ENCODE results near the gene KDM4B. TPM values are rescaled to one million over a fixed set of nuclear protein-coding genes. Genes with fewer than 3 reads are reported as not detected.

KDM4B gene
- total and polyA plus RNA-seq, 7 donors, result 9.3 to 45.9 (median 29.5) TPM

GRCh38 chr19:5070331-5070730 is 101.4 kb downstream of the KDM4B start:
- intact Hi-C loops (cut with DNase I), result no loop called here
- TF ChIP-seq CTCF (IDR thresholded peaks at IDR 0.05), result no peak
- DNase-seq (no peak), ATAC-seq (no peak)
- no peak overlapping the region for H3K27ac ChIP-seq
- peaks cover 0 to 12% of the 10 kb centered on the region in 2 donors for H3K36me3 ChIP-seq (ENCODE audit: insufficient read depth in 1 of 2, low read depth in 1 of 2)
- WGBS, 3 donors, result 96% methylated on average over 17 of the region's 17 CpGs
- no peak overlapping the region for H3K4me3 ChIP-seq
- H3K4me1 ChIP-seq, result no peaks in the 10 kb centered on the region
- H3K9me3 ChIP-seq, result no peaks in the 10 kb centered on the region
- no peaks in the 10 kb centered on the region for H3K27me3 ChIP-seq (ENCODE audit: insufficient read depth in 3 of 3, low read length in 2 of 3)

DNA sequence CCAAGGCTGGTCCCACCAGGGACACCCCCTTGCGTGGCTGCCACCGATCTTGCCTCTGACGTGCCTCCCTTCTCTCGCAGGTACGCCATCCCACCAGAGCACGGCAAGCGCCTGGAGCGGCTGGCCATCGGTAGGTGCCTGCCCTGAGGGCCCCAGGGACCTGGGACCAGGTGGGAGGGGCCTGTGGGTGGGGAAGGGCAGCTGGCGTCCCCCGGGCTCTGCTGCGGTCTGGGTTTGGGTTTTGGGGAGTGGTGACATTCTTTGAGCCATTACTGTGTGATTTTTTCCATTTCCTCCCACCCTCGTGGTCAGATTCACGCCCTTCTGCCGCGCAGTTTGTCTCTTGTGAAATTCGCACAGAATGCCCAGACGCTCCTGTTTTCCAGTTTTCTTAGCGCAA is 102.0 kb downstream of the KDM4B start:
- intact Hi-C loops (cut with DNase I), result no loop called here

GRCh38 chr19:5071579-5071978 is 102.7 kb downstream of the KDM4B start:
- intact Hi-C loops (cut with DNase I), result no loop called here
- Histone ChIP-seq H3K4me3 (no peak overlapping the region), H3K36me3 (ENCODE audit: insufficient read depth in 1 of 2, low read depth in 1 of 2) (peaks cover 0 to 12% of the 10 kb centered on the region in 2 donors), H3K27me3 (ENCODE audit: insufficient read depth in 3 of 3, low read length in 2 of 3) (no peaks in the 10 kb centered on the region), H3K9me3 (no peaks in the 10 kb centered on the region), H3K4me1 (no peaks in the 10 kb centered on the region), H3K27ac (no peak overlapping the region)
- WGBS, 3 donors, result 56 to 72% (median 62%) methylated on average over 8 of the region's 8 CpGs
- DNase-seq (no peak), ATAC-seq (no peak)
- no peak for TF ChIP-seq CTCF (IDR thresholded peaks at IDR 0.05)

More for the DNA sequence above, 102.0 kb downstream of the KDM4B start:
- Histone ChIP-seq H3K9me3 (no peaks in the 10 kb centered on the region), H3K27me3 (ENCODE audit: insufficient read depth in 3 of 3, low read length in 2 of 3) (no peaks in the 10 kb centered on the region), H3K4me1 (no peaks in the 10 kb centered on the region), H3K27ac (no peak overlapping the region), H3K4me3 (no peak overlapping the region), H3K36me3 (ENCODE audit: insufficient read depth in 1 of 2, low read depth in 1 of 2) (peaks cover 0 to 12% of the 10 kb centered on the region in 2 donors)
- 90 to 93% (median 92%) methylated on average over 16 to 19 of the region's 19 CpGs for WGBS, 3 donors
- no peak for TF ChIP-seq CTCF (IDR thresholded peaks at IDR 0.05)
- no peak for ATAC-seq
- peak in 1 of 2 donors; percentile 37 for DNase-seq

DNA sequence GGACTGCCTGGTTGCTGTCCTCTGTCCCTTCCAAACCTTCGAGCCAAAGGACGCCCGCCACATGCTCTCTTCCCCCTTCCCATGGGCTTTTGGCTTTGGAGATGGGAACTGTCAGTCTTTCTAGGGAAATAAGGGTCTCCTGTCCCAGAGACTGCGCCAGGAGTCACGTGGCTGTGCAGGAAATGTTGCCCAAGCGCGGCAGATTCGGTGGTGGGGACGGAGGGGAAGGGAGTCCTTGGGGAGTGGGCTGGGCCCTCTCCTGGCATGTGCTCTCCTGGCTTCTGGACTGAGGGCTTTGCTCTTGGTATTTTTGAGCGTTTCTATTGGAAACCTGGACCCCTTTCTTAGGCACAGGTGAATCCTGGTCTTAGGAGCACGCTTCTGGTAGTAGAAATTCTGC is 103.2 kb downstream of the KDM4B start:
- TF ChIP-seq CTCF (IDR thresholded peaks at IDR 0.05), result no peak
- WGBS, 3 donors, result 60 to 76% (median 70%) methylated on average over 11 of the region's 11 CpGs
- H3K4me3 ChIP-seq, result no peak overlapping the region
- peak; percentile 57 to 76 for DNase-seq
- peaks cover 0 to 15% of the 10 kb centered on the region in 2 donors for H3K36me3 ChIP-seq (ENCODE audit: insufficient read depth in 1 of 2, low read depth in 1 of 2)
- H3K9me3 ChIP-seq, result no peaks in the 10 kb centered on the region
- H3K27ac ChIP-seq, result no peak overlapping the region
- no peaks in the 10 kb centered on the region for H3K27me3 ChIP-seq (ENCODE audit: insufficient read depth in 3 of 3, low read length in 2 of 3)
- ATAC-seq, result no peak
- intact Hi-C loops (cut with DNase I), result no loop called here
- H3K4me1 ChIP-seq, result no peaks in the 10 kb centered on the region

- H3K27ac ChIP-seq, result no peak overlapping the region
- WGBS, 3 donors, result 74 to 92% (median 86%) methylated on average over 8 of the region's 8 CpGs
- H3K4me3 ChIP-seq, result no peak overlapping the region
- H3K9me3 ChIP-seq, result no peaks in the 10 kb centered on the region
- no peaks in the 10 kb centered on the region for H3K4me1 ChIP-seq
- intact Hi-C loops (cut with DNase I), result no loop called here
- DNase-seq (no peak), ATAC-seq (no peak)
- no peaks in the 10 kb centered on the region for H3K27me3 ChIP-seq (ENCODE audit: insufficient read depth in 3 of 3, low read length in 2 of 3)
- TF ChIP-seq CTCF (IDR thresholded peaks at IDR 0.05), result no peak
- H3K36me3 ChIP-seq (ENCODE audit: insufficient read depth in 1 of 2, low read depth in 1 of 2), result peaks cover 0 to 26% of the 10 kb centered on the region in 2 donors
These were observed 104.4 kb downstream of the KDM4B start for GRCh38 chr19:5073153-5073844.

All from psoas muscle (tissue), 8 donors.